H1 (cell line): ENCODE measurements around the gene PLAAT2. TPM values are rescaled to one million over a fixed set of nuclear protein-coding genes. Genes with fewer than 3 reads are reported as not detected.

Experiments used
- CTCF ChIA-PET: fragments of 300-600 bp; sonication (Branson Sonifier 250); formaldehyde crosslinking; loops from one replicate; lab custom pipeline; 2021; ENCODE audit not compliant: partially characterized antibody; lab: Charles Lee
- POLR2A ChIA-PET: fragments of 300-600 bp; sonication (Branson Sonifier 250); formaldehyde crosslinking; loops from one replicate; lab custom pipeline; 2021; ENCODE audit warnings: inconsistent platforms; ENCODE audit not compliant: partially characterized antibody; lab: Charles Lee
- DNase-seq, 2 experiments: peaks; one replicate each; pipeline versions ENCODE4 v3.0.0 to v3.0.0-alpha.2; 2010 to 2022; ENCODE audit warnings: low spot score in 2 of 2, low read depth in 1 of 2, mixed read lengths in 1 of 2
- FAIRE-seq: peaks from 2 replicates; lab custom pipeline; 2011; peaks lifted over from hg19 to GRCh38; lab: Jason Lieb, UNC
- H2AFZ ChIP-seq: 2 replicates; pipeline ENCODE4 v1.8.1; 2012; ENCODE audit warnings: low read length, inconsistent platforms
- H2AK5ac ChIP-seq: 2 replicates; pipeline ENCODE4 v1.6.1; 2013; ENCODE audit warnings: low read depth, low read length
- H2BK120ac ChIP-seq: replicated peaks from 2 replicates; pipeline ENCODE3; 2013; ENCODE audit warnings: low read depth, low read length, inconsistent platforms
- H2BK12ac ChIP-seq: 2 replicates; pipeline ENCODE4 v1.6.1; 2013; ENCODE audit warnings: low read depth, low read length
- H2BK15ac ChIP-seq: 2 replicates; pipeline ENCODE4 v1.6.1; 2013; ENCODE audit warnings: low read length
- H2BK20ac ChIP-seq: 2 replicates; pipeline ENCODE4 v1.6.1; 2013; ENCODE audit warnings: low read length
- H2BK5ac ChIP-seq: 2 replicates; pipeline ENCODE4 v1.6.1; 2013; ENCODE audit warnings: low read depth, low read length
- H3K14ac ChIP-seq: 2 replicates; pipeline ENCODE4 v1.6.1; 2013; ENCODE audit warnings: inconsistent platforms; ENCODE audit not compliant: insufficient read length
- H3K18ac ChIP-seq: 2 replicates; pipeline ENCODE4 v1.6.1; 2013; ENCODE audit warnings: low read length; ENCODE audit errors: extremely low read depth
- H3K23ac ChIP-seq: 2 replicates; pipeline ENCODE4 v1.6.1; 2013; ENCODE audit warnings: inconsistent platforms; ENCODE audit not compliant: insufficient read length
- H3K23me2 ChIP-seq: 2 replicates; pipeline ENCODE4 v1.6.1; 2013; ENCODE audit warnings: low read depth, low read length
- H3K27ac ChIP-seq: 2 replicates; pipeline ENCODE4 v1.6.1; 2011; ENCODE audit warnings: low read depth, low read length, inconsistent platforms
- H3K27me3 ChIP-seq, 4 experiments: replicated peaks in 1 of 4; 1 replicate in 1 of 4; 2 replicates in 3 of 4; pipeline versions ENCODE4 v1.6.1 to v1.8.1; 2011 to 2013; ENCODE audit warnings: low read length in 3 of 4, mild to moderate bottlenecking in 3 of 4, inconsistent platforms in 2 of 4, mixed read lengths in 2 of 4, moderate library complexity in 1 of 4; ENCODE audit not compliant: control insufficient read depth in 3 of 4, insufficient read depth in 3 of 4; ENCODE audit errors: extremely low read depth in 1 of 4
- H3K36me3 ChIP-seq, 4 experiments: 2 replicates each; pipeline versions ENCODE4 v1.6.1 to v1.8.1; 2011 to 2013; ENCODE audit warnings: mild to moderate bottlenecking in 4 of 4, low read length in 3 of 4, moderate library complexity in 2 of 4, control low read depth in 1 of 4, inconsistent platforms in 1 of 4; ENCODE audit not compliant: insufficient read depth in 4 of 4, control insufficient read depth in 2 of 4
- H3K4ac ChIP-seq: replicated peaks from 2 replicates; pipeline ENCODE3; 2013; ENCODE audit warnings: low read length, low read depth, mixed read lengths, inconsistent platforms; ENCODE audit not compliant: insufficient read length
- H3K4me1 ChIP-seq, 4 experiments: replicated peaks in 1 of 4; 1 replicate in 1 of 4; 2 replicates in 3 of 4; pipeline versions ENCODE4 v1.6.1 to v1.8.1; 2011 to 2013; ENCODE audit warnings: low read length in 3 of 4, inconsistent platforms in 2 of 4, mixed read lengths in 1 of 4; ENCODE audit not compliant: insufficient read depth in 4 of 4, control insufficient read depth in 3 of 4
- H3K4me2 ChIP-seq, 2 experiments: 2 replicates each; pipeline versions ENCODE4 v1.6.1 to v1.8.1; 2011 to 2013; ENCODE audit warnings: low read depth in 2 of 2, low read length in 2 of 2, control low read depth in 1 of 2, inconsistent platforms in 1 of 2, mild to moderate bottlenecking in 1 of 2; ENCODE audit not compliant: insufficient read depth in 1 of 2
- H3K4me3 ChIP-seq, 4 experiments: fragments of 200-600, 300-600 bp in 1 of 4; sonication (generic), shearing (Covaris generic), sonication (Bioruptor Twin) in 1 of 4; 2 replicates each; pipeline versions ENCODE4 v1.5.1 to v1.8.1; 2011 to 2016; ENCODE audit warnings: low read length in 4 of 4, low read depth in 3 of 4, control low read depth in 2 of 4, inconsistent platforms in 2 of 4, mild to moderate bottlenecking in 2 of 4, mixed read lengths in 1 of 4, moderate library complexity in 1 of 4; ENCODE audit not compliant: insufficient read depth in 2 of 4; ENCODE audit errors: extremely low read depth in 1 of 4
- H3K56ac ChIP-seq: replicated peaks from 2 replicates; pipeline ENCODE3; 2013; ENCODE audit warnings: low read depth, mild to moderate bottlenecking, mixed read lengths, low read length, inconsistent platforms; ENCODE audit not compliant: insufficient read length
- H3K79me1 ChIP-seq: 2 replicates; pipeline ENCODE4 v1.6.1; 2013; ENCODE audit warnings: low read depth, low read length, control low read depth
- H3K79me2 ChIP-seq, 2 experiments: 2 replicates each; pipeline versions ENCODE4 v1.6.1 to v1.8.1; 2012 to 2013; ENCODE audit warnings: low read length in 2 of 2, mild to moderate bottlenecking in 2 of 2, inconsistent platforms in 1 of 2; ENCODE audit not compliant: insufficient read depth in 2 of 2, control insufficient read depth in 1 of 2
- H3K9ac ChIP-seq, 4 experiments: replicated peaks in 1 of 4; 1 replicate in 1 of 4; 2 replicates in 3 of 4; pipeline versions ENCODE4 v1.6.1 to v1.8.1; 2011 to 2013; ENCODE audit warnings: low read depth in 3 of 4, low read length in 3 of 4, control low read depth in 2 of 4, mild to moderate bottlenecking in 2 of 4, moderate library complexity in 2 of 4, inconsistent platforms in 1 of 4; ENCODE audit errors: extremely low read depth in 1 of 4
- H3K9me3 ChIP-seq, 2 experiments: 2 replicates each; pipeline versions ENCODE4 v1.6.1 to v1.8.1; 2012 to 2013; ENCODE audit warnings: mild to moderate bottlenecking in 2 of 2, moderate library complexity in 2 of 2, control low read depth in 1 of 2, inconsistent platforms in 1 of 2, low read depth in 1 of 2, low read length in 1 of 2, mixed read lengths in 1 of 2; ENCODE audit not compliant: insufficient read depth in 2 of 2
- H4K20me1 ChIP-seq, 2 experiments: replicated peaks in 1 of 2; 2 replicates each; pipeline versions ENCODE3 to v1.8.1; 2011 to 2013; ENCODE audit warnings: inconsistent platforms in 2 of 2, low read length in 2 of 2, mild to moderate bottlenecking in 1 of 2; ENCODE audit not compliant: insufficient read depth in 2 of 2, control insufficient read depth in 1 of 2
- H4K5ac ChIP-seq: 2 replicates; pipeline ENCODE4 v1.6.1; 2013; ENCODE audit warnings: low read length, low read depth, mixed read lengths, inconsistent platforms; ENCODE audit not compliant: insufficient read length
- H4K8ac ChIP-seq: 2 replicates; pipeline ENCODE4 v1.8.0; 2013; ENCODE audit warnings: mild to moderate bottlenecking, moderate library complexity, low read length, inconsistent platforms; ENCODE audit not compliant: insufficient read depth; ENCODE audit errors: extremely low read depth
- H4K91ac ChIP-seq: replicated peaks from 2 replicates; pipeline ENCODE3; 2013; ENCODE audit warnings: low read length, mixed read lengths, inconsistent platforms; ENCODE audit not compliant: insufficient read length
- CBX5 ChIP-seq: fragments of 300-800, 300-1000 bp; sonication (generic); IDR thresholded peaks from 2 replicates; pipeline ENCODE4 v1.7.1; 2016; ENCODE audit warnings: antibody characterized with exemption, low read length, low read depth
- MAFK ChIP-seq: IDR thresholded peaks from 2 replicates; pipeline ENCODE4 v1.6.1; 2012; ENCODE audit warnings: low read depth, mild to moderate bottlenecking, improper control_type of control experiment, low read length
- MAX ChIP-seq: IDR thresholded peaks from 2 replicates; pipeline ENCODE4 v1.6.1; 2012; ENCODE audit warnings: inconsistent platforms
- RNF2 ChIP-seq: fragments of 200-900, 300-1000 bp; sonication (generic); IDR thresholded peaks from 2 replicates; pipeline ENCODE4 v1.7.1; 2016; ENCODE audit warnings: borderline replicate concordance, low read depth, mild to moderate bottlenecking, antibody characterized with exemption, low read length; ENCODE audit not compliant: poor library complexity, severe bottlenecking; ENCODE audit errors: missing control alignments
- TAF1 ChIP-seq: IDR thresholded peaks from 2 replicates; pipeline ENCODE4 v1.6.1; 2011; ENCODE audit warnings: mild to moderate bottlenecking, low read depth, low read length
- USF2 ChIP-seq: IDR thresholded peaks from 2 replicates; pipeline ENCODE4 v1.6.1; 2011; ENCODE audit warnings: low read length, improper control_type of control experiment
- polyA plus RNA-seq, 7 experiments: library from polyadenylated mRNA; depleted of rRNA in 3 of 7; stranded (reverse) in 5 of 7; unstranded in 2 of 7; fragments of >200 nt in 5 of 7; fragments of 200-250 nt in 2 of 7; gene quantifications; 1 replicate in 5 of 7; 2 replicates in 1 of 7; 4 replicates in 1 of 7; pipeline versions ENCODE4 v1.2.1 to v1.2.3, GENCODE V29; 2011 to 2013; ENCODE audit warnings: missing spikeins in 2 of 7, mixed read lengths in 2 of 7
- total RNA-seq: library from RNA; stranded (reverse); fragmentation: NEBNext Ultra II Directional; extraction: Animal tissue kit (Norgen Biotek cat#: 25700); gene quantifications from 2 replicates; pipeline ENCODE4 v1.2.1, GENCODE V29; 2021

Gene PLAAT2
- total and polyA plus RNA-seq, 2 of the 8 experiments (the other 6 are each of a cell fraction or from before 2014, with no cell fraction given) = 0.39 TPM; not detected in 1

GRCh38 chr11:63583357-63583677 lies 20.1 kb upstream of the PLAAT2 start:
- H3K14ac ChIP-seq = no peak overlapping the region
- no peak overlapping the region for H3K4me2 ChIP-seq
- DNase-seq (no peak), FAIRE-seq (no peak)
- H3K9me3 ChIP-seq = peaks cover 19% of the 10 kb centered on the region in 2 experiments
- no peak overlapping the region for H3K4me3 ChIP-seq
- H4K91ac ChIP-seq = no peak overlapping the region
- H2BK5ac ChIP-seq = no peak overlapping the region
- H2AFZ ChIP-seq = no peak overlapping the region
- no peak overlapping the region for H2BK12ac ChIP-seq
- no peak overlapping the region for H3K23ac ChIP-seq
- no peak overlapping the region for H2BK15ac ChIP-seq
- H2BK120ac ChIP-seq = no peak overlapping the region
- ChIA-PET POLR2A (interaction anchor here (0.7 to 1.1 kb wide), 5 partner anchors 9 to 154 kb away, joined by 3 to 4 read pairs (median 3); no protein-coding TSS in a partner anchor), CTCF (interaction anchor here (0.6 to 2.2 kb wide), 4 partner anchors 10 to 420 kb away, joined by 3 to 12 read pairs (median 4); no protein-coding TSS in a partner anchor)
- no peak overlapping the region for H4K5ac ChIP-seq
- H4K20me1 ChIP-seq = no peaks in the 10 kb centered on the region
- H2BK20ac ChIP-seq = no peak overlapping the region
- no peak overlapping the region for H3K18ac ChIP-seq
- H3K79me1 ChIP-seq = no peaks in the 10 kb centered on the region
- H3K79me2 ChIP-seq = peaks cover 0 to 4% of the 10 kb centered on the region in 2 experiments; a peak in 1 of 4 replicates
- H3K4ac ChIP-seq = peak overlapping the region; percentile 53
- H3K4me1 ChIP-seq = peaks cover 0 to 4% (median 0%) of the 10 kb centered on the region in 4 experiments; a peak in 1 of 7 replicates
- H3K23me2 ChIP-seq = no peaks in the 10 kb centered on the region
- no peak overlapping the region for H3K56ac ChIP-seq
- no peak overlapping the region for H3K27ac ChIP-seq
- no peak overlapping the region for H4K8ac ChIP-seq
- H2AK5ac ChIP-seq = no peak overlapping the region
- no peak overlapping the region for H3K9ac ChIP-seq
- no peaks in the 10 kb centered on the region for H3K27me3 ChIP-seq
- peaks cover 8 to 66% (median 33%) of the 10 kb centered on the region in 4 experiments for H3K36me3 ChIP-seq
- TF ChIP-seq MAX (no peak), RNF2 (no peak), CBX5 (no peak), MAFK (no peak), USF2 (no peak), TAF1 (no peak)
